Tibial artery (tissue), 4 donors: ENCODE data around the gene RAB31.

Source experiments
- DNase-seq, 2 donors: peaks; one replicate each; pipeline ENCODE4 v3.0.0-alpha.2; 2019
- H3K27ac ChIP-seq, 2 donors: fragments of 200-600 bp; sonication (generic) in 1 of 2; 1 replicate in 1 of 2; 2 replicates in 1 of 2; pipeline ENCODE4 v1.5.1; 2018 to 2019; ENCODE audit warnings: mild to moderate bottlenecking in 1 of 2
- H3K27me3 ChIP-seq, 2 donors: fragments of 200-600 bp; sonication (generic) in 1 of 2; one replicate each; pipeline versions ENCODE4 v1.5.1 to v1.6.0; 2016 to 2019
- H3K36me3 ChIP-seq, 3 donors: fragments of 200-600 bp; sonication (generic) in 2 of 3; one replicate each; pipeline ENCODE4 v1.5.1; 2016 to 2019; ENCODE audit warnings: mild to moderate bottlenecking in 2 of 3
- H3K4me1 ChIP-seq, 4 donors: fragments of 200-600 bp; sonication (generic) in 2 of 4; 1 replicate in 3 of 4; 2 replicates in 1 of 4; pipeline ENCODE4 v1.5.1; 2016 to 2019
- H3K4me3 ChIP-seq, 2 donors: fragments of 200-600 bp; sonication (generic) in 1 of 2; 1 replicate in 1 of 2; 2 replicates in 1 of 2; pipeline ENCODE4 v1.5.1; 2018 to 2019; ENCODE audit warnings: mild to moderate bottlenecking in 2 of 2
- H3K9me3 ChIP-seq, 3 donors: fragments of 200-600 bp; sonication (generic) in 1 of 3; one replicate each; pipeline ENCODE4 v1.5.1; 2016 to 2019
- CTCF ChIP-seq, 2 experiments: fragments of 200-600 bp in 1 of 2; fragments of 450-650 bp in 1 of 2; IDR thresholded peaks; one replicate each; pipeline ENCODE4 v1.5.1; 2017 to 2019; ENCODE audit warnings: antibody characterized with exemption in 2 of 2, mild to moderate bottlenecking in 1 of 2, moderate library complexity in 1 of 2
- intact Hi-C: fragments of 100-400 bp; cut with DNase I; formaldehyde crosslinking; loops from one replicate; pipeline ENCODE4 v1.15.0; 2023; ENCODE audit warnings: low total_unique reads

Gene RAB31

DNA sequence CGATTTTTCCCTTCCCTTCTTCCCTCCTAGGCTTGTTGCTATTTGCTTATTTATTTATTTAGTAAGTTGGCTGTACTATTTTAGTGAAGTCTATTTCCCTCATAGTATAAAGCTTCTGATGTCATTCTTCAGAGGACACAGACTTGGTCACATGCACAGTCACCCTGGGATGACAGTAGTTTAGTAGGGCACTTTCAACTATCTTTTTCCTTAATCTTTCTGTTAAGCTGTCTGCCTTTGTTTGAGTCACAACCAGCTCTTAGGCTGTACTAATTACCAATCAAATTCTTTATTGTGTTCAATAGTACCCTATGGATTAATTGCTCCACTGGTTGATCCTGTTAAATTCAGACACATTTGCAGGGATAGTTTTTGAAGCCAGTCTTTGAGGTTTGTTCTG lies 26.9 kb upstream of the RAB31 start:
- intact Hi-C loops: loop anchor here (10.0 kb wide), 1 partner anchor 106 kb away; no protein-coding TSS in a partner anchor
- no peaks in the 10 kb centered on the region for H3K27me3 ChIP-seq
- no peaks in the 10 kb centered on the region for H3K9me3 ChIP-seq
- peaks cover 0 to 26% (median 16%) of the 10 kb centered on the region in 4 donors for H3K4me1 ChIP-seq
- no peak for TF ChIP-seq CTCF (IDR thresholded peaks at IDR 0.05)
- H3K4me3 ChIP-seq: no peak overlapping the region
- no peak for DNase-seq
- no peaks in the 10 kb centered on the region for H3K36me3 ChIP-seq
- H3K27ac ChIP-seq: no peak overlapping the region

DNA sequence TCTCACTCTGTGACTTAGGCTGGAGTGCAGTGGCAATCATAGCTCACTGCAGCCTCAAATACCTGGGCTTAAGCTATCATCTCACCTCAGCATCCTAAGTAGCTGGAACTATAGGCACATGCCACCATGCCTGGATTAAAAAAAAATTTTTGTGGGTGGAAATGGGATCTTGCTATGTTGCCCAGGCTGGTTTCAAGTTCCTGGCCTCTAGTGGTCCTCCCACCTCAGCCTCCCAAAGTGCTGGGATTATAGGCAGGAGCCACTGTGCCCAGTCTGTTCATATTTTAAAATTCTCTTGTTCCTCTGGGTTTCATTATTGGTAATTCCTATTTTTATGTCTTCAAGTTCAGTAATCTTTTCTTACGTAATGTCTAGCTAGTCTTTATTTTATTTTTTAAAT lies 25.5 kb upstream of the RAB31 start:
- H3K4me1 ChIP-seq: peaks cover 0 to 26% (median 16%) of the 10 kb centered on the region in 4 donors
- intact Hi-C loops: loop anchor here (10.0 kb wide), 1 partner anchor 108 kb away; no protein-coding TSS in a partner anchor
- no peak overlapping the region for H3K4me3 ChIP-seq
- TF ChIP-seq CTCF (IDR thresholded peaks at IDR 0.05): no peak
- no peak for DNase-seq
- H3K36me3 ChIP-seq: no peaks in the 10 kb centered on the region
- no peak overlapping the region for H3K27ac ChIP-seq
- H3K27me3 ChIP-seq: no peaks in the 10 kb centered on the region
- no peaks in the 10 kb centered on the region for H3K9me3 ChIP-seq

- TF ChIP-seq CTCF (IDR thresholded peaks at IDR 0.05): peak; percentile 36 to 49
- intact Hi-C loops: loop anchor here (10.0 kb wide), 1 partner anchor 109 kb away; no protein-coding TSS in a partner anchor
- Histone ChIP-seq H3K9me3 (no peaks in the 10 kb centered on the region), H3K27ac (peak overlapping the region; percentile 66 to 73), H3K4me1 (peaks cover 0 to 26% (median 16%) of the 10 kb centered on the region in 4 donors), H3K36me3 (no peaks in the 10 kb centered on the region), H3K4me3 (no peak overlapping the region), H3K27me3 (no peaks in the 10 kb centered on the region)
- DNase-seq: peak; percentile 67 to 73
Observed at GRCh38 chr18:9683418-9684396, 24.4 kb upstream of the RAB31 start.

GRCh38 chr18:9684881-9685614 lies 23.1 kb upstream of the RAB31 start:
- Histone ChIP-seq H3K4me1 (peaks cover 0 to 26% (median 16%) of the 10 kb centered on the region in 4 donors), H3K27me3 (no peaks in the 10 kb centered on the region), H3K27ac (peak overlapping the region; percentile 66 to 73), H3K36me3 (no peaks in the 10 kb centered on the region), H3K9me3 (no peaks in the 10 kb centered on the region), H3K4me3 (peak overlapping the region in 1 of 2 donors; percentile 8)
- TF ChIP-seq CTCF (IDR thresholded peaks at IDR 0.05): no peak
- intact Hi-C loops: loop anchor here (10.0 kb wide), 1 partner anchor 110 kb away; no protein-coding TSS in a partner anchor
- DNase-seq: peak in 1 of 2 donors; percentile 79

DNA sequence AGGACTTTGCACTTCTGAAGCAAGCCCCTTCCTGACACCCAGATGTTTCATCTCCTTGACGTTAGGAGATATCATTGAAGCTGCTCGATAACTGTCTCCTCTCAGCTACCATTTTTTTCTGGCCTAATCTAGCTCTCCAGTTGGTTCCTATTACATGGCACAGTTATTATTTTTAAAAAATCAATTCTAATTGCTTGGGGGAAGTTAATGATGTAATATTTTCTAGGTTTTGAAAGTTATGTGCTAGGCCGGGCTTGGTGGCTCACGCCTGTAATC lies 22.5 kb upstream of the RAB31 start:
- no peak for DNase-seq
- intact Hi-C loops: loop anchor here (10.0 kb wide), 1 partner anchor 111 kb away; no protein-coding TSS in a partner anchor
- no peaks in the 10 kb centered on the region for H3K27me3 ChIP-seq
- TF ChIP-seq CTCF (IDR thresholded peaks at IDR 0.05): no peak
- no peak overlapping the region for H3K4me3 ChIP-seq
- no peaks in the 10 kb centered on the region for H3K9me3 ChIP-seq
- H3K27ac ChIP-seq: peak overlapping the region; percentile 66 to 73
- no peaks in the 10 kb centered on the region for H3K36me3 ChIP-seq
- peaks cover 0 to 26% (median 16%) of the 10 kb centered on the region in 4 donors for H3K4me1 ChIP-seq
